Uterus (tissue), 2 donors: ENCODE measurements around the gene MFSD12.
"Not testable (repeated sequence)": the region's sequence is repeated elsewhere in the genome, so short reads cannot be mapped to it uniquely, and the experiment has no call there.

Experiments used
- CTCF ChIP-seq, 4 experiments: fragments of 200-600 bp in 2 of 4; fragments of 450-650 bp in 2 of 4; sonication (generic) in 2 of 4; IDR thresholded peaks; one replicate each; pipeline ENCODE4 v1.5.1; 2016 to 2019; ENCODE audit warnings: antibody characterized with exemption in 4 of 4, mild to moderate bottlenecking in 2 of 4, moderate library complexity in 1 of 4
- POLR2A ChIP-seq, 2 donors: fragments of 450-650 bp; IDR thresholded peaks; one replicate each; pipeline ENCODE4 v1.6.1; 2016; ENCODE audit warnings: antibody characterized with exemption in 2 of 2, mild to moderate bottlenecking in 1 of 2, moderate library complexity in 1 of 2

GRCh38 chr19:3529299-3529698, 28.1 kb downstream of the MFSD12 start:
- TF ChIP-seq CTCF, POLR2A (IDR thresholded peaks at IDR 0.05): not testable (repeated sequence)
